ENCODE measurements around the gene NPPA. TPM values are rescaled to one million over a fixed set of nuclear protein-coding genes. Genes with fewer than 3 reads are reported as not detected.

NPPA gene
- total and polyA plus RNA-seq, 2 experiments from 2014 or later: 0.22 TPM; not detected in 1

DNA sequence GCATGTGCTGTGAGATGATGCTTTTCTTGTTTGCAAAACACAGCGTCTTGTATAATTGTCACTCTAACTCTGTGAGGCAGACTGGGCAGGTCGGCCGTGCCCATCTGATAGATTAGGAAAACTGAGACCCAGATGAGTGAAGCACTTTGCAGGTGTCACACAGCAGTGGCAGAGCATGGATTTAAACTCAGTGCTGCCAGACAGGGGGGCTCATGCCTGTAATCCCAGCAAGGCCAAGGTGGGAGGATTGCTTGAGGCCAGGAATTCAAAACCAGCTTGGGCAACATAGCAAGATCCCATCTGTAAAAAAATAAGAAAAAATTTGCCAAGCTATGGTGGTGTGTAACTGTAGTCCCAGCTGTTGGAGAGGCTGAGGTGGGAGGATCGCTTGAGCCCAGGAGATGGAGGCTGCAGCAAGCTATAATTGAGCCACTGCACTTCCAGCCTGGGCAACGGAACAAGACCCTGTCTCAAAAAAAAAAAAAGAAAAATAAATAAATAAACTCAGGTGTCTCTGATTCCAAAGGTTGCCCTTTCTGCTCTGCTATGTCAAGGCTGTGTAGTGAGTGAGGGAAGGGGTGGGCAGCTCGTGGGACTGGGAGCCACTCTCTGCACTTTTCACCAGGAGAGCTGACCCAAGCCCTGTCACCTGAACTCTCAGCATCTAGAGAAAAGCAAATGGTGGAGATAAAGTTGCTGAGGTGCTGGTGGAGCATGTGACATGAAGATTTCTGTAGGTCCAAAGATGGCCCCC, 44.0 kb upstream of the NPPA start:
- H2AFZ ChIP-seq: no peak overlapping the region
- no peak for DNase-seq (ENCODE audit: low spot score)
- no peak overlapping the region for H3K4me2 ChIP-seq
- H3K9me2 ChIP-seq (replicated peaks; ENCODE audit: insufficient read depth): no peaks in the 10 kb centered on the region
- H3K9me3 ChIP-seq (ENCODE audit: low read depth): no peaks in the 10 kb centered on the region
- H3K4me1 ChIP-seq (ENCODE audit: insufficient read depth): no peaks in the 10 kb centered on the region
- no peaks in the 10 kb centered on the region for H3K27me3 ChIP-seq
- TF ChIP-seq, protein P1, sequence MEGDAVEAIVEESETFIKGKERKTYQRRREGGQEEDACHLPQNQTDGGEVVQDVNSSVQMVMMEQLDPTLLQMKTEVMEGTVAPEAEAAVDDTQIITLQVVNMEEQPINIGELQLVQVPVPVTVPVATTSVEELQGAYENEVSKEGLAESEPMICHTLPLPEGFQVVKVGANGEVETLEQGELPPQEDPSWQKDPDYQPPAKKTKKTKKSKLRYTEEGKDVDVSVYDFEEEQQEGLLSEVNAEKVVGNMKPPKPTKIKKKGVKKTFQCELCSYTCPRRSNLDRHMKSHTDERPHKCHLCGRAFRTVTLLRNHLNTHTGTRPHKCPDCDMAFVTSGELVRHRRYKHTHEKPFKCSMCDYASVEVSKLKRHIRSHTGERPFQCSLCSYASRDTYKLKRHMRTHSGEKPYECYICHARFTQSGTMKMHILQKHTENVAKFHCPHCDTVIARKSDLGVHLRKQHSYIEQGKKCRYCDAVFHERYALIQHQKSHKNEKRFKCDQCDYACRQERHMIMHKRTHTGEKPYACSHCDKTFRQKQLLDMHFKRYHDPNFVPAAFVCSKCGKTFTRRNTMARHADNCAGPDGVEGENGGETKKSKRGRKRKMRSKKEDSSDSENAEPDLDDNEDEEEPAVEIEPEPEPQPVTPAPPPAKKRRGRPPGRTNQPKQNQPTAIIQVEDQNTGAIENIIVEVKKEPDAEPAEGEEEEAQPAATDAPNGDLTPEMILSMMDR (IDR thresholded peaks at IDR 0.05; ENCODE audit: poor library complexity): no peak
- TF ChIP-seq EZH2phosphoT487 (IDR thresholded peaks at IDR 0.05; ENCODE audit: low read depth, severe bottlenecking, unreplicated experiment): no peak
- no peak for TF ChIP-seq EZH2 (IDR thresholded peaks at IDR 0.05; ENCODE audit: borderline replicate concordance)
- no peak overlapping the region for H3K4me3 ChIP-seq
- no peaks in the 10 kb centered on the region for H3K36me3 ChIP-seq (replicated peaks; ENCODE audit: insufficient read depth, low read depth)
- no peaks in the 10 kb centered on the region for H3K79me2 ChIP-seq
- 79% methylated on average over 6 of the region's 6 CpGs for WGBS (ENCODE audit: low lambda C conversion rate, missing lambda C conversion rate)
- H3K27ac ChIP-seq: no peak overlapping the region
- no peaks in the 10 kb centered on the region for H4K20me1 ChIP-seq (ENCODE audit: insufficient read depth, poor library complexity, severe bottlenecking)

DNA sequence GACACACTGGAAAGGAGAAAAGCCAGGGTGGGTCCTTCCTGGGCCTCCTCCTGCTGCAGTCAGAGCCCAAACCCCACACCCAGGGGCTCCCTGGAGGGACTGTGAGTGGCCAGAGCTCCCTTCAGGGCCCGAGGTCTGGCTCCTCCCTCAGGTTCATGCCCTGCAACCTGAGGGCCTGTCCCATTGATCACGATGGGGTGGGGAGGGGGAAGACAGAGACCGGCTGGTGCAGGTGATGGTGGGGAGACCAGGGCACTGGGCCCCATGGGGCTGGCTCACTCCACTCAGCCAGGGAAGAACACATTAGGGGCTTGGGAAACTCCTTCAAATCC, 41.3 kb upstream of the NPPA start:
- H4K20me1 ChIP-seq (ENCODE audit: insufficient read depth, poor library complexity, severe bottlenecking): no peaks in the 10 kb centered on the region
- no peak overlapping the region for H3K27ac ChIP-seq
- no peaks in the 10 kb centered on the region for H3K4me1 ChIP-seq (ENCODE audit: insufficient read depth)
- 45% methylated on average over 3 of the region's 3 CpGs for WGBS (ENCODE audit: low lambda C conversion rate, missing lambda C conversion rate)
- H3K36me3 ChIP-seq (replicated peaks; ENCODE audit: insufficient read depth, low read depth): no peaks in the 10 kb centered on the region
- H3K27me3 ChIP-seq: no peaks in the 10 kb centered on the region
- H3K4me2 ChIP-seq: no peak overlapping the region
- H3K9me2 ChIP-seq (replicated peaks; ENCODE audit: insufficient read depth): no peaks in the 10 kb centered on the region
- no peaks in the 10 kb centered on the region for H3K79me2 ChIP-seq
- H2AFZ ChIP-seq: no peak overlapping the region
- TF ChIP-seq EZH2 (IDR thresholded peaks at IDR 0.05; ENCODE audit: borderline replicate concordance) (no peak), EZH2phosphoT487 (IDR thresholded peaks at IDR 0.05; ENCODE audit: low read depth, severe bottlenecking, unreplicated experiment) (no peak)
- TF ChIP-seq, protein P1 (IDR thresholded peaks at IDR 0.05; ENCODE audit: poor library complexity): no peak
- DNase-seq (ENCODE audit: low spot score): no peak
- no peak overlapping the region for H3K4me3 ChIP-seq
- no peaks in the 10 kb centered on the region for H3K9me3 ChIP-seq (ENCODE audit: low read depth)

DNA sequence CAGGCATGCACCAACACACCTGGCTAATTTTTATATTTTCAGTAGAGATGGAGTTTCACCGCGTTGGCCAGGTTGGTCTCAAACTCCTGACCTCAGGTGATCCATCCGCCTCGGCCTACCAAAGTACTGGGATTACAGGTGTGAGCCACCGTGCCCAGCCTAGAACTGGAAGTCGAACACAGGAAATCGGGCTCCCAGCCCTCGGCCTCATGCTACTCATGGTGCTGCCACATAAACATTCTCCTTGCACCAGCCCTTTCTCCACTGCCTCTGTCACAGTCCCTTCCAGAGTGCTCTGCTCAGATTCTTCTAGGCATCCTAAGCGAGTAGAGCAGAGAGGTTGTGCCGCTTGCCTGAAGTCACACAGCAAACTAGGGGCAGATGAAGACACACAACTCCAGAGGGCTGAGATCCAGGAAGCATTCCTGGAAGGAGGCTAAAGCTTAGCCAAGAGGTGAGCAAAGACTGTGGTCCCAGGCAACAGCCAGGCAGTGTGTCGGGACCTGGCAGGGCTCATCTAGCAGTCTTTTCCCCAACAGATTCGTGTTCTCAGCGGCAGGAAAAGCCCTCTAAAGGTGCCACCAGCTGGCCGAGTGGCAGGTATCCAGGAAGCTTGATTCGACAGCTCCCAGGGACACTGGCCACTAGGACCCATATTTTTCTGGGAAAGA, 40.8 kb upstream of the NPPA start:
- DNase-seq (ENCODE audit: low spot score): no peak
- no peaks in the 10 kb centered on the region for H3K36me3 ChIP-seq (replicated peaks; ENCODE audit: insufficient read depth, low read depth)
- 88% methylated on average over 15 of the region's 15 CpGs for WGBS (ENCODE audit: low lambda C conversion rate, missing lambda C conversion rate)

More for the DNA sequence above, 40.8 kb upstream of the NPPA start:
- Histone ChIP-seq H3K4me2 (no peak overlapping the region), H4K20me1 (ENCODE audit: insufficient read depth, poor library complexity, severe bottlenecking) (no peaks in the 10 kb centered on the region), H2AFZ (no peak overlapping the region), H3K27ac (no peak overlapping the region), H3K79me2 (no peaks in the 10 kb centered on the region), H3K27me3 (no peaks in the 10 kb centered on the region), H3K4me1 (ENCODE audit: insufficient read depth) (no peaks in the 10 kb centered on the region), H3K9me2 (replicated peaks; ENCODE audit: insufficient read depth) (no peaks in the 10 kb centered on the region), H3K9me3 (ENCODE audit: low read depth) (no peaks in the 10 kb centered on the region), H3K4me3 (no peak overlapping the region)
- TF ChIP-seq EZH2 (IDR thresholded peaks at IDR 0.05; ENCODE audit: borderline replicate concordance): no peak
- TF ChIP-seq, protein P1 (IDR thresholded peaks at IDR 0.05; ENCODE audit: poor library complexity): no peak
- no peak for TF ChIP-seq EZH2phosphoT487 (IDR thresholded peaks at IDR 0.05; ENCODE audit: low read depth, severe bottlenecking, unreplicated experiment)

Measured in hepatocyte (in vitro differentiated cells).